GM12878 (cell line): Measurements from ENCODE around the gene GSTA4.

Experiments used
- CHD4 ChIP-seq: fragments of 200-600 bp; sonication (generic); IDR thresholded peaks from 2 replicates; pipeline ENCODE4 v1.6.1; 2016; ENCODE audit warnings: mild to moderate bottlenecking
- EZH2 ChIP-seq: IDR thresholded peaks from 2 replicates; pipeline ENCODE4 v1.6.1; 2012; ENCODE audit warnings: low read depth, mild to moderate bottlenecking, control low read depth, inconsistent platforms, low read length, borderline replicate concordance; ENCODE audit not compliant: control insufficient read depth
- MXI1 ChIP-seq: fragments of 150-350 bp; IDR thresholded peaks from 2 replicates; pipeline ENCODE4 v1.6.1; 2011; ENCODE audit warnings: low read depth, mild to moderate bottlenecking, inconsistent platforms, low read length, improper control_type of control experiment
- MYC ChIP-seq: IDR thresholded peaks from 2 replicates; pipeline ENCODE4 v1.6.1; 2011; ENCODE audit warnings: mild to moderate bottlenecking, low read length, moderate library complexity, inconsistent platforms; ENCODE audit not compliant: insufficient read depth, insufficient replicate concordance, insufficient read length, severe bottlenecking
- NFIC ChIP-seq: IDR thresholded peaks from 2 replicates; pipeline ENCODE4 v1.6.1; 2012; ENCODE audit warnings: low read depth, mild to moderate bottlenecking, inconsistent platforms, low read length, moderate library complexity
- POLR2A ChIP-seq: IDR thresholded peaks from 2 replicates; pipeline ENCODE4 v1.6.1; 2011; ENCODE audit warnings: low read depth, mild to moderate bottlenecking, low read length
- TCF7 ChIP-seq: IDR thresholded peaks from 2 replicates; pipeline ENCODE4 v1.6.1; 2014; ENCODE audit warnings: antibody characterized with exemption, borderline replicate concordance
- TF ChIP-seq, protein P1 (sequence below), 3 experiments: IDR thresholded peaks in 2 of 3; conservative IDR thresholded peaks in 1 of 3; 2 replicates each; pipeline ENCODE4 v1.5.1; 2011; ENCODE audit warnings: low read depth in 3 of 3, low read length in 3 of 3, mild to moderate bottlenecking in 3 of 3, control low read depth in 2 of 3, moderate library complexity in 2 of 3, inconsistent platforms in 1 of 3, mixed read lengths in 1 of 3; ENCODE audit not compliant: control insufficient read depth in 2 of 3, insufficient read depth in 1 of 3; ENCODE audit errors: extremely low read depth in 1 of 3

DNA sequence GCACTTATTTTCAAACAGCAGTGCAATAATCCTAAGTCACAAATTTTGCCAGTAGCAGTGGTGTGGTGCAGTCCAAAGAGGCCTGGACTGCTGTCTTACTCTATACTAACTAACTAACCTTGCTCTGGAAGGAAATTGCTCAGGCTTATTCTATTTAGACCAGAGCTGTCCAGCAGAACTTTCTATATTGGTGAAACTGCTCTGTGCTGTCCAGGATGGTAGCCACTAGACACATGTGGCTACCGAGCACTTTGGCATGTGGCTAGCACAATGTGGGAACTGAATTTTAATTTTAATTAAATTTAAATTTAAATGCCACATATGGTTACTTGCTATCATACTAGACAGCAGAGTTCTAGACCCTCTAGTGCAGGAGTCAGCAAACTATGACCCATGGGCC, 43.1 kb upstream of the GSTA4 start:
- no peak for TF ChIP-seq CHD4
- no peak for TF ChIP-seq MYC
- no peak for TF ChIP-seq POLR2A
- TF ChIP-seq, protein P1, sequence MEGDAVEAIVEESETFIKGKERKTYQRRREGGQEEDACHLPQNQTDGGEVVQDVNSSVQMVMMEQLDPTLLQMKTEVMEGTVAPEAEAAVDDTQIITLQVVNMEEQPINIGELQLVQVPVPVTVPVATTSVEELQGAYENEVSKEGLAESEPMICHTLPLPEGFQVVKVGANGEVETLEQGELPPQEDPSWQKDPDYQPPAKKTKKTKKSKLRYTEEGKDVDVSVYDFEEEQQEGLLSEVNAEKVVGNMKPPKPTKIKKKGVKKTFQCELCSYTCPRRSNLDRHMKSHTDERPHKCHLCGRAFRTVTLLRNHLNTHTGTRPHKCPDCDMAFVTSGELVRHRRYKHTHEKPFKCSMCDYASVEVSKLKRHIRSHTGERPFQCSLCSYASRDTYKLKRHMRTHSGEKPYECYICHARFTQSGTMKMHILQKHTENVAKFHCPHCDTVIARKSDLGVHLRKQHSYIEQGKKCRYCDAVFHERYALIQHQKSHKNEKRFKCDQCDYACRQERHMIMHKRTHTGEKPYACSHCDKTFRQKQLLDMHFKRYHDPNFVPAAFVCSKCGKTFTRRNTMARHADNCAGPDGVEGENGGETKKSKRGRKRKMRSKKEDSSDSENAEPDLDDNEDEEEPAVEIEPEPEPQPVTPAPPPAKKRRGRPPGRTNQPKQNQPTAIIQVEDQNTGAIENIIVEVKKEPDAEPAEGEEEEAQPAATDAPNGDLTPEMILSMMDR (IDR thresholded peaks at IDR 0.05 in 2 of 3, conservative IDR thresholded peaks at IDR 0.05 in 1 of 3; ENCODE audit: control insufficient read depth in 2 of 3, extremely low read depth in 1 of 3, insufficient read depth in 1 of 3, low read depth in 3 of 3, low read length in 3 of 3) = no peak
- TF ChIP-seq EZH2 = no peak
- no peak for TF ChIP-seq MXI1
- no peak for TF ChIP-seq TCF7
- TF ChIP-seq NFIC = no peak
